UCSD-AML1 (cell line): Measurements from ENCODE around the gene ADAMTSL1.

Source experiments
- DNase-seq: peaks from one replicate; lab custom pipeline; 2025; ENCODE audit not compliant: unreplicated experiment; lab: John Stamatoyannopoulos, UW

The ADAMTSL1 gene

GRCh38 chr9:18473652-18474279 lies at the start of gene ADAMTSL1:
Gene ADAMTSL1 (plus strand): TSS chr9:18474153. CDS start chr9:18474233, 80 bp downstream.
- no peak for DNase-seq

GRCh38 chr9:18427691-18428090 lies 46.3 kb upstream of the ADAMTSL1 start:
- no peak for DNase-seq

GRCh38 chr9:18428661-18429060 lies 45.3 kb upstream of the ADAMTSL1 start:
- DNase-seq = no peak

GRCh38 chr9:18429070-18429469 lies 44.9 kb upstream of the ADAMTSL1 start:
- no peak for DNase-seq

GRCh38 chr9:18433620-18434019 lies 40.3 kb upstream of the ADAMTSL1 start:
- no peak for DNase-seq

GRCh38 chr9:18437315-18438201 lies 36.4 kb upstream of the ADAMTSL1 start:
- DNase-seq = no peak

GRCh38 chr9:18438300-18438925 lies 35.5 kb upstream of the ADAMTSL1 start:
- no peak for DNase-seq

GRCh38 chr9:18438951-18439350 lies 35.0 kb upstream of the ADAMTSL1 start:
- no peak for DNase-seq

GRCh38 chr9:18441261-18441660 lies 32.7 kb upstream of the ADAMTSL1 start:
- no peak for DNase-seq

- peak; percentile 39 for DNase-seq
Observed at GRCh38 chr9:18442629-18443491, 31.1 kb upstream of the ADAMTSL1 start.

- no peak for DNase-seq
Observed at GRCh38 chr9:18447131-18447530, 26.8 kb upstream of the ADAMTSL1 start.

GRCh38 chr9:18447541-18447940 lies 26.4 kb upstream of the ADAMTSL1 start:
- no peak for DNase-seq

GRCh38 chr9:18448101-18448500 lies 25.9 kb upstream of the ADAMTSL1 start:
- DNase-seq = no peak

GRCh38 chr9:18451406-18451805 lies 22.5 kb upstream of the ADAMTSL1 start:
- DNase-seq = no peak

GRCh38 chr9:18452276-18452675 lies 21.7 kb upstream of the ADAMTSL1 start:
- no peak for DNase-seq

GRCh38 chr9:18456624-18457237 lies 17.2 kb upstream of the ADAMTSL1 start:
- DNase-seq = no peak

- no peak for DNase-seq
Observed at GRCh38 chr9:18457510-18457909, 16.4 kb upstream of the ADAMTSL1 start.

GRCh38 chr9:18459962-18460584 lies 13.9 kb upstream of the ADAMTSL1 start:
- DNase-seq = no peak

GRCh38 chr9:18461496-18461895 lies 12.5 kb upstream of the ADAMTSL1 start:
- no peak for DNase-seq

- DNase-seq = no peak
Observed at GRCh38 chr9:18463991-18464390, 10.0 kb upstream of the ADAMTSL1 start.
